Endodermal cell (in vitro differentiated cells): ENCODE data around the gene CC2D2A. TPM values are rescaled to one million over a fixed set of nuclear protein-coding genes. Genes with fewer than 3 reads are reported as not detected.

Experiments
- DNase-seq: peaks from one replicate; pipeline ENCODE4 v3.0.0-alpha.2; 2017
- H3K27ac ChIP-seq: 2 replicates; pipeline ENCODE4 v1.5.1; 2013; ENCODE audit warnings: mild to moderate bottlenecking, low read depth, low read length, moderate library complexity
- H3K27me3 ChIP-seq: 2 replicates; pipeline ENCODE4 v1.6.1; 2013; ENCODE audit warnings: mild to moderate bottlenecking, low read length, moderate library complexity; ENCODE audit not compliant: insufficient read depth, control insufficient read depth, poor library complexity, severe bottlenecking
- H3K36me3 ChIP-seq: 2 replicates; pipeline ENCODE4 v1.7.0; 2013; ENCODE audit warnings: mild to moderate bottlenecking, low read length, moderate library complexity; ENCODE audit not compliant: control insufficient read depth, insufficient read depth
- H3K4me1 ChIP-seq: one replicate; pipeline ENCODE4 v1.7.0; 2013; ENCODE audit warnings: low read length; ENCODE audit not compliant: control insufficient read depth, insufficient read depth
- H3K4me3 ChIP-seq: 2 replicates; pipeline ENCODE4 v1.5.1; 2013; ENCODE audit warnings: mild to moderate bottlenecking, low read length, moderate library complexity
- H3K9ac ChIP-seq: 2 replicates; pipeline ENCODE4 v1.6.1; 2013; ENCODE audit warnings: mild to moderate bottlenecking, low read length, moderate library complexity; ENCODE audit not compliant: poor library complexity, severe bottlenecking; ENCODE audit errors: extremely low read depth
- H3K9me3 ChIP-seq: 2 replicates; pipeline ENCODE4 v1.6.1; 2013; ENCODE audit warnings: mild to moderate bottlenecking, low read length, moderate library complexity; ENCODE audit not compliant: control insufficient read depth
- H3K27ac Mint-ChIP-seq: 2 replicates; pipeline ENCODE4 v1.8.0; 2020; ENCODE audit warnings: mixed read lengths
- H3K27me3 Mint-ChIP-seq: 2 replicates; pipeline ENCODE4 v1.8.0; 2021; ENCODE audit warnings: mild to moderate bottlenecking, mixed read lengths; ENCODE audit not compliant: insufficient read depth
- H3K36me3 Mint-ChIP-seq: 2 replicates; pipeline ENCODE4 v1.8.0; 2020; ENCODE audit warnings: low read depth, mixed read lengths
- H3K4me1 Mint-ChIP-seq: 2 replicates; pipeline ENCODE4 v1.8.0; 2020; ENCODE audit warnings: mixed read lengths
- H3K4me3 Mint-ChIP-seq: 2 replicates; pipeline ENCODE4 v1.8.0; 2020; ENCODE audit warnings: mild to moderate bottlenecking, moderate library complexity, mixed read lengths
- H3K9me3 Mint-ChIP-seq: 2 replicates; pipeline ENCODE4 v1.8.0; 2020; ENCODE audit warnings: mild to moderate bottlenecking, mixed read lengths
- WGBS, 2 experiments: methylation state at CpG; one replicate each; pipeline versions ENCODE4 v1.1.5 to v1.1.7; 2013; ENCODE audit warnings: missing lambda C conversion rate in 2 of 2, mixed read lengths in 1 of 2; ENCODE audit not compliant: insufficient coverage in 1 of 2, insufficient read length in 1 of 2; 5-methylcytosine and 5-hydroxymethylcytosine counted together
- total RNA-seq, 2 donors: library from RNA; stranded (reverse); fragmentation: NEBNext Ultra II Directional in 1 of 2; extraction: Animal tissue kit (Norgen Biotek cat#: 25700) in 1 of 2; gene quantifications; 2 replicates in 1 of 2; 3 replicates in 1 of 2; pipeline ENCODE4 v1.2.1, GENCODE V29; 2021
- TF ChIP-seq, protein P1 (sequence below): fragments of 200-600 bp; sonication (generic); conservative IDR thresholded peaks from 2 replicates; pipeline ENCODE4 v1.5.0; 2021; ENCODE audit warnings: antibody characterized with exemption, mild to moderate bottlenecking

Gene CC2D2A
- total RNA-seq, 2 donors from 2014 or later = 12.3 to 25.2 TPM

DNA sequence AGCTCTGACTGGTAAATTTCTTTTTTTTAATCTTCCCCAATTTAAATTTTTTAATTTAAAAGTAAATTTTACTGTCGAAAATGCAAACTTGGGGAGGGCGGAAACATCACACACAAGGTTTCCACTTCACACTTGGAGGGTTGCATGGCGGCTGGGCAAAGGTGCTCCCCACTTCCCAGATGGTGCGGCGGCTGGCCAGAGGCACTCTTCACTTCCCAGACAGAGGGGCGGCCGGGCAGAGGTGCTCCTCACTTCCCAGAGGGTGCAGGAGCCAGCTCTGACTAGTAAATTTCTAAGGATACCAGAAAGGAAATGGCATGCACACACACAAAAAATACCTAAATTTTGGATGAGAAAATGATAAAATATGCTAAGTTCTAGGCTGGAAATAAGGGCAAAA, 25.4 kb upstream of the CC2D2A start:
- Histone ChIP-seq H3K9ac (no peak overlapping the region), H3K9me3 (no peaks in the 10 kb centered on the region), H3K4me3 (no peak overlapping the region), H3K27me3 (no peaks in the 10 kb centered on the region), H3K4me1 (no peaks in the 10 kb centered on the region), H3K36me3 (no peaks in the 10 kb centered on the region), H3K27ac (no peak overlapping the region)
- no peaks in the 10 kb centered on the region for H3K36me3 Mint-ChIP-seq
- WGBS, 2 experiments = 92 to 100% methylated on average over 3 to 7 of the region's 7 CpGs
- peaks cover 6% of the 10 kb centered on the region for H3K4me1 Mint-ChIP-seq
- no peaks in the 10 kb centered on the region for H3K27me3 Mint-ChIP-seq
- no peak for DNase-seq
- TF ChIP-seq, protein P1, sequence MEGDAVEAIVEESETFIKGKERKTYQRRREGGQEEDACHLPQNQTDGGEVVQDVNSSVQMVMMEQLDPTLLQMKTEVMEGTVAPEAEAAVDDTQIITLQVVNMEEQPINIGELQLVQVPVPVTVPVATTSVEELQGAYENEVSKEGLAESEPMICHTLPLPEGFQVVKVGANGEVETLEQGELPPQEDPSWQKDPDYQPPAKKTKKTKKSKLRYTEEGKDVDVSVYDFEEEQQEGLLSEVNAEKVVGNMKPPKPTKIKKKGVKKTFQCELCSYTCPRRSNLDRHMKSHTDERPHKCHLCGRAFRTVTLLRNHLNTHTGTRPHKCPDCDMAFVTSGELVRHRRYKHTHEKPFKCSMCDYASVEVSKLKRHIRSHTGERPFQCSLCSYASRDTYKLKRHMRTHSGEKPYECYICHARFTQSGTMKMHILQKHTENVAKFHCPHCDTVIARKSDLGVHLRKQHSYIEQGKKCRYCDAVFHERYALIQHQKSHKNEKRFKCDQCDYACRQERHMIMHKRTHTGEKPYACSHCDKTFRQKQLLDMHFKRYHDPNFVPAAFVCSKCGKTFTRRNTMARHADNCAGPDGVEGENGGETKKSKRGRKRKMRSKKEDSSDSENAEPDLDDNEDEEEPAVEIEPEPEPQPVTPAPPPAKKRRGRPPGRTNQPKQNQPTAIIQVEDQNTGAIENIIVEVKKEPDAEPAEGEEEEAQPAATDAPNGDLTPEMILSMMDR = no peak
- peaks cover 4% of the 10 kb centered on the region for H3K9me3 Mint-ChIP-seq
- no peak overlapping the region for H3K27ac Mint-ChIP-seq
- H3K4me3 Mint-ChIP-seq = no peak overlapping the region

DNA sequence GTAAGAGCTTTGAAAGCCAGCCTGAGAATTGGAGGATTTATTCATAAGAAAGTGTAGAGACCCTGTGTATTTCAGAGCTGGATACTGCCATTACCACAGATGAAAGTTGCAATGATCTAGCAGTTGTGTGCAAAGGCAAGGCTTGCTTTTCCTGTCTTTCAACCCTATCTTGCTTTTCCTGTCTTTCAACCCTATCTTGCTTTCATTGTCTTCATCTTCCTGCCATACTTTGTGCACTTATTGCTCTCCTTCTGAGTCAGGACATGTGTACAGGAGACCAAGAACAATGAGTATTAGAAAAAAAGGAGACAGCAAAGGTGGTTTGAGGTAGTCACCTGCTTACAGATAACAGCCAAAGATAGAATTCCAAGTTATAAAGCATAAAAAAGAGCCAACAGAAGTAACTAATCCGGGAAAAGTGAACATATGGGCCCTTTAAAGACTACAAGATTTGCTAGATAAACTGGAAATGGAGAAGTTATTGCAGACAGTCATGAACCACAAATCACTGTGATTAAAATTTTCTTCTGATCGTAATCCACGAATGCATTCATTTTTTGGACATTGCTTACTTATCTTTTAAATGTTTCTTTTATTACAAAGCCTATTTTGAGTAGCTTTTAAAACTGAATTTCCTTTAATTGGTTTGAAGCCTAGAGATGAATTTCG, 24.7 kb upstream of the CC2D2A start:
- H3K27me3 Mint-ChIP-seq = no peaks in the 10 kb centered on the region
- no peak for DNase-seq
- no peak overlapping the region for H3K27ac ChIP-seq

DNA sequence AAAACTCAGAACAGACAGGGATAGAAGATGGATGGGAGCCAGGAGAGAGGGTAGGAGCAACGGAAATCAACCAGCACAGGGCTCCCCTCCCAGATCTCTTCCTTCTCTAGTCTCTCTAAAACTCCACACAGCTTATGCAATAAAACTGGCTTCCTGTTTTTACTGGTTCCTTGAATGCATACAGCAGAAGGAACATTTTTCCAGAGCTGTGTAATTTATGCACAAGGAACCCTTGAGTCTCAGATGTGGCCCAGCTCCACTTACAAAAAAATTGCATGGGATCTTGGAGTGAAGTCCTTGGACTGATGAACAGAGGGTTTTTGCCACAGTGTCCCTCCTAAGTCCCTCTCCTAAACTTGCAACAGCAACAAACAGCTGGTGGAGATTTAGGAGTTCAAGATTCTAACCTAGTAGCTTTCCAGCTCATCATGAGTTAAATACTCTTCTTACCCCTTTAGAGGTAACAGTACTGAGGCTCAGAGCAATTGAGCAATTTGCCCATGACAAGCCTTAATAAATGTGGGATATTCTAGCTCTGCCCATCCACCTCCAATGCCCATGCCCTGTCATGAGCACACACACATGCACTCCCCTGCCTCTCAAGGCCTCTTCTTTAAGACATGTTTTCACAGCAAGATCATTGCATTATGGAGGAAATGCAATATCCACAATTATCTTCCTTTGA, 18.4 kb upstream of the CC2D2A start:
- H3K4me3 ChIP-seq = no peak overlapping the region
- no peaks in the 10 kb centered on the region for H3K9me3 ChIP-seq
- no peak for DNase-seq
- no peaks in the 10 kb centered on the region for H3K4me1 Mint-ChIP-seq
- WGBS, 2 experiments = 60 to 89% methylated on average over 1 of the region's 1 CpG
- no peaks in the 10 kb centered on the region for H3K36me3 ChIP-seq
- TF ChIP-seq, protein P1 = no peak
- no peak overlapping the region for H3K9ac ChIP-seq
- H3K27me3 ChIP-seq = no peaks in the 10 kb centered on the region
- no peak overlapping the region for H3K27ac ChIP-seq
- H3K27ac Mint-ChIP-seq = no peak overlapping the region
- no peaks in the 10 kb centered on the region for H3K27me3 Mint-ChIP-seq
- no peaks in the 10 kb centered on the region for H3K9me3 Mint-ChIP-seq
- no peaks in the 10 kb centered on the region for H3K4me1 ChIP-seq
- H3K36me3 Mint-ChIP-seq = no peaks in the 10 kb centered on the region
- no peak overlapping the region for H3K4me3 Mint-ChIP-seq

More for the DNA sequence above, 24.7 kb upstream of the CC2D2A start:
- Histone ChIP-seq H3K4me1 (no peaks in the 10 kb centered on the region), H3K4me3 (no peak overlapping the region), H3K9me3 (no peaks in the 10 kb centered on the region), H3K36me3 (no peaks in the 10 kb centered on the region), H3K27me3 (no peaks in the 10 kb centered on the region), H3K9ac (no peak overlapping the region)
- Mint-ChIP-seq H3K27ac (no peak overlapping the region), H3K9me3 (peaks cover 4% of the 10 kb centered on the region), H3K36me3 (no peaks in the 10 kb centered on the region), H3K4me3 (no peak overlapping the region), H3K4me1 (peaks cover 6% of the 10 kb centered on the region)
- 75 to 86% methylated on average over 1 to 4 of the region's 4 CpGs for WGBS, 2 experiments
- TF ChIP-seq, protein P1 = no peak
